Measurements from ENCODE around the gene NKX2-3. TPM values are rescaled to one million over a fixed set of nuclear protein-coding genes. Genes with fewer than 3 reads are reported as not detected.
A peak's percentile ranks its signal among the peaks of the same experiment; 100 is the strongest.

Gene NKX2-3
- total RNA-seq, 1 donor = not detected

DNA sequence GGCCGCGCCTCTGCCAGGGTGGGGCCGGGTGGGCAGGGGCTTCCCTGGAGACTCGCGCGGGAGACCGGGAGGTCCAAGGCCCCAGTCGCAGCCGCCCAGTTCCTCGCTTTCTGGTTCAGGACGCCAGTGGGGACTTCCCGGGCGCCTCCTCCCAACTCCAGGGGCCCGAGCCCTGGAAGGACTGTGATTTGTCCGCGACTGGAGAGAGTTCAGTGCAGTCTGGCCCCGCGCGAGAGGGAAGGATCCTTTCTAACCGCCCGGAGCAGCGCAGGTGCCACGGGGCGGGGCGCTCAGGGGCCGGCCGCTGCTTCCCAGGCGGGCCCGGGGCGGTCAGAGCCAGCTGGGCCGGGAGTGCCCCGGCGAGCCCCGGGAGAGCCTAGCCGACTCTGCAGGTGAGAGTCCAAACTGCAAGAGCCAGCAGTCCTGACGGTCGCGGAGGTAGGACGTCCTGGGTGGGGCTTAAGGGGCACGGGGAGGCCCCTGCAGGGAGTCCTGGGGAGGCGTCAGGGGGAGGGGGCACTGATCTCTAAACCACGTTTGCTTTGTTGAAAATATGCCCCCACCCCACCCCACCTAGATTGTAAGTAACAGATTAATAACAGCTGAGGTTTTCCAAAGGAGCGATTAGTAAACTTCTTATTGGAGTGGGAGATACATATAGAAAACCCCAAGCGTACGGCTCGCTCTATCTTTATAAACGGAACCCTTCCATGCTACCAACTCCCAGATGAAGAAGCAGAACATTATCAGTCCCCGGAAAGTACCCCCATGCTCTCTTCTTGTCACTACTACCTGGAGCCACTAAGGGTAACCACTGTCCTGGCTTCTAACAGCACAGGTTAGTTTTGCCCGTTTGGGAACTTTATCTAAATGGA lies 8.2 kb downstream of the NKX2-3 start:
- no peak for DNase-seq (ENCODE audit: low read depth)
- H3K4me3 ChIP-seq (ENCODE audit: low read depth, low read length) = no peak overlapping the region
- TF ChIP-seq, protein P1, sequence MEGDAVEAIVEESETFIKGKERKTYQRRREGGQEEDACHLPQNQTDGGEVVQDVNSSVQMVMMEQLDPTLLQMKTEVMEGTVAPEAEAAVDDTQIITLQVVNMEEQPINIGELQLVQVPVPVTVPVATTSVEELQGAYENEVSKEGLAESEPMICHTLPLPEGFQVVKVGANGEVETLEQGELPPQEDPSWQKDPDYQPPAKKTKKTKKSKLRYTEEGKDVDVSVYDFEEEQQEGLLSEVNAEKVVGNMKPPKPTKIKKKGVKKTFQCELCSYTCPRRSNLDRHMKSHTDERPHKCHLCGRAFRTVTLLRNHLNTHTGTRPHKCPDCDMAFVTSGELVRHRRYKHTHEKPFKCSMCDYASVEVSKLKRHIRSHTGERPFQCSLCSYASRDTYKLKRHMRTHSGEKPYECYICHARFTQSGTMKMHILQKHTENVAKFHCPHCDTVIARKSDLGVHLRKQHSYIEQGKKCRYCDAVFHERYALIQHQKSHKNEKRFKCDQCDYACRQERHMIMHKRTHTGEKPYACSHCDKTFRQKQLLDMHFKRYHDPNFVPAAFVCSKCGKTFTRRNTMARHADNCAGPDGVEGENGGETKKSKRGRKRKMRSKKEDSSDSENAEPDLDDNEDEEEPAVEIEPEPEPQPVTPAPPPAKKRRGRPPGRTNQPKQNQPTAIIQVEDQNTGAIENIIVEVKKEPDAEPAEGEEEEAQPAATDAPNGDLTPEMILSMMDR (IDR thresholded peaks at IDR 0.05; ENCODE audit: insufficient read depth, low read depth, low read length) = no peak

DNA sequence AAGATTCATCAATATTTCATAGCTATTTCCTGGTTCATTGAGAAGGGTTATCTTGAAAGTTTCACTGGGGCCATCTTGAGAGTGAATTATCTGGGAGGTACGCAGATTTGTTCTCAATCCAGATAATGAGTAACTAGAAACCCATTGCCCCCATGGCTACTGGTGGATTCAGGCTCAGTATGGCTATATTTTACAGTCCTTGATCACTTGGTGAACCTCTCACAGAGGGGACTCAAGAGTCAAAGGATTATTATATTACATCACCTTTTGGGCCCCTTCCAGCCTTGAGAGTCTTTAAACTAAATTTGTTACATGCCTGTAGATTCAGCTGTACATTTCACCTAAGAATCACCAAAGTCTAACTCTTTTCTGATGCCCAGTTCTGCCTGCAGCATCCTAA lies 11.6 kb downstream of the NKX2-3 start:
- H3K4me3 ChIP-seq (ENCODE audit: low read depth, low read length) = no peak overlapping the region
- no peak for DNase-seq (ENCODE audit: low read depth)
- TF ChIP-seq, protein P1 (IDR thresholded peaks at IDR 0.05; ENCODE audit: insufficient read depth, low read depth, low read length) = no peak

DNA sequence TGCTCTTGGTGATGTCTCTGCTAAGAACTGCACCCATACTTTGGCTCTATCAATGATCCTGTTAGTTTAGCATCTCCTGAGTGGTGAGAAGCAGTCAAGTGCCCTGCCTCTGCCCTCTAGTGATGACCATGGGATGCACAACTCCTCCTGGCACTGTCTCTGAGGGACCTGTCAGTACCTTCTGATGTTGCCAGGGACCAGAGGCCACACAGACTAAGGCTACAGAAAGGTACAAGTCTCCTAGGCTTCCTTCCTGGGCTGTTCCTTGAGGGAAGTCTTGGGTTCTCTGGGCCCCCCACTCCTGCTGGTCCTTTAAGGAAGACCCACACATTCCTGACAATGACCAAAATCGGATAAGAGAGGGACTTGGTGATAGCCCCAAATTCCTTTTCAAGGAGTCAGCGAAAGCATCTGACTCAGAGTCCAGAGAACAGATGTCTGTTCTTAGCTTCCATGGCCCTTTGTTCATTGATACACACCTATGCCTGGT lies 15.3 kb downstream of the NKX2-3 start:
- H3K4me3 ChIP-seq (ENCODE audit: low read depth, low read length) = no peak overlapping the region
- DNase-seq (ENCODE audit: low read depth) = peak; percentile 22
- TF ChIP-seq, protein P1 (IDR thresholded peaks at IDR 0.05; ENCODE audit: insufficient read depth, low read depth, low read length) = peak; percentile 47

DNA sequence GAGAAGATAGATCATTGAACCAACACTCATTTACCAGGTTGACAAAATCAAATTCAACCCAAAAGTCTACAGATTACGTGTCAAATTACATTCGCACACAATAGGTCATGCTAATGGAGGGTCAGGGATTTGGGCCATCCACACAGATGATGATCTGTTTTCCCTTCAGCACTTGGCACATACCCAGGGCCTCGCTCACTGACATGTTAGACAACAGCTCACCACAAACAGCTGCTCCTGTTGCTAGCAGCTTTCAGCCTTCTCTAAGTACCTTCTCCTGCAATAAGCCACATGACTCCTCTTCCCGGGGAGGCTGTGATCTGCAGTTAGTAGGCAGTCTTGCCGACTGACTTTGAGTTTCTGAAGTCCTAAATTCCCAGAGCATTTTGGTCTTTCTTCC lies 18.4 kb downstream of the NKX2-3 start:
- no peak overlapping the region for H3K4me3 ChIP-seq (ENCODE audit: low read depth, low read length)
- TF ChIP-seq, protein P1 (IDR thresholded peaks at IDR 0.05; ENCODE audit: insufficient read depth, low read depth, low read length) = no peak
- DNase-seq (ENCODE audit: low read depth) = peak; percentile 74

DNA sequence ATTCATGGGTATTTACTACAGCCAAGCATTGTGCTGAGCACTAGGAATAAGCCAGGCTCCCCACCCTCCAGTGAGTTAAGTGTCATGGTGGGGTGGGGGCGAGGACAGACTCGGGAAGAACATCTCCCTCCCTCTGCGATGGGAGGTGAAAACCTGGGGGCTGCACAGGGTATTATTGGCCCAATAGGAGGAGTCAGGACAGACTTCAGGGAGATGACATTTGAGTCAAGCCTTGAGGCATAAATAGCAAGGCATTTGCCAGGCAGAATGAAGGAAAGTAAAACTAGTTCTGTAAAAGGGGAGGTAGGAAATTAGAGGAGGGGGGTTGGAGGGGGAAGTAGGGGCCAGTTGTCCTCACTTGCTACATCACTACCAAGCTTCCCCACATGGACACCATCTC lies 18.9 kb downstream of the NKX2-3 start:
- TF ChIP-seq, protein P1 (IDR thresholded peaks at IDR 0.05; ENCODE audit: insufficient read depth, low read depth, low read length) = no peak
- no peak for DNase-seq (ENCODE audit: low read depth)
- no peak overlapping the region for H3K4me3 ChIP-seq (ENCODE audit: low read depth, low read length)

DNA sequence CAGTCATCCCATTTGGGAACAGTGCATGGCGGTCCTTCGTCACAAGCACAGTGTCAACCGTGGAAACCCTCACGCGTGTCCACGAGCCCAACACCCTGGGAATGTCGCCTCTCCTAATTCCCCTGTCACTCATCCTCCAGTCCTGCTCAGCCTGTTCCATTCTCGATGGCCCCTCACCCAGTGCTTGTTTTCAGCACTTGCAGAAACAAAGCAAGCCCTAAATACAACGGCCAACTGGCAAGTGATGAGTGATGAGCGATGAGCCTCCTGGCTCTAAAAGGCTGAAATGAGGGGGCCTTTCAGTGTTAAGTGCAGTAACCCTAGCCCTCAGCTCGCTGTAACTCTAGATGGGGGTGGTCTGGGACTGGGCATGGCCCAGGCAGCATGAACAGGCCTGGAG lies 22.6 kb downstream of the NKX2-3 start:
- no peak for DNase-seq (ENCODE audit: low read depth)
- TF ChIP-seq, protein P1 (IDR thresholded peaks at IDR 0.05; ENCODE audit: insufficient read depth, low read depth, low read length) = no peak
- H3K4me3 ChIP-seq (ENCODE audit: low read depth, low read length) = no peak overlapping the region
